Measurements from ENCODE around the gene EML4. TPM values are rescaled to one million over a fixed set of nuclear protein-coding genes. Genes with fewer than 3 reads are reported as not detected.

The EML4 gene
- polyA plus RNA-seq, 1 of the 3 experiments (the other 2 are of a cell fraction), result 35.0 TPM

GRCh38 chr2:42129947-42130346 is 39.2 kb upstream of the EML4 start:
- Histone ChIP-seq H3K79me2 (ENCODE audit: insufficient read depth) (no peaks in the 10 kb centered on the region), H3K9me2 (no peaks in the 10 kb centered on the region), H3K4me2 (no peak overlapping the region), H3K9ac (no peak overlapping the region), H3K4me1 (ENCODE audit: control insufficient read depth in 1 of 2, insufficient read depth in 2 of 2, low read depth in 1 of 2, low read length in 1 of 2) (peaks cover 51 to 52% of the 10 kb centered on the region in 2 experiments; a peak in 3 of 4 replicates), H3K27ac (ENCODE audit: low read depth in 2 of 2, low read length in 1 of 2) (no peak overlapping the region), H4K20me1 (ENCODE audit: insufficient read depth) (no peaks in the 10 kb centered on the region), H3F3A (replicated peaks; ENCODE audit: insufficient read depth) (peaks cover 24% of the 10 kb centered on the region), H3K9me3 (no peaks in the 10 kb centered on the region), H3K27me3 (ENCODE audit: insufficient read depth) (no peaks in the 10 kb centered on the region), H2AFZ (ENCODE audit: low read depth) (no peak overlapping the region), H3K4me3 (ENCODE audit: low read depth in 2 of 2, low read length in 1 of 2) (no peak overlapping the region), H3K36me3 (replicated peaks in 1 of 2; ENCODE audit: control insufficient read depth in 1 of 2, insufficient read depth in 2 of 2, low read length in 1 of 2) (no peaks in the 10 kb centered on the region)
- over 99% methylated on average over 5 of the region's 5 CpGs for WGBS (ENCODE audit: low lambda C conversion rate)
- ChIA-PET CTCF (no interaction called here), POLR2A (interaction anchor here (0.6 kb wide), 1 partner anchor 162 kb away, joined by 3 read pairs; no protein-coding TSS in a partner anchor)
- TF ChIP-seq, protein P1, sequence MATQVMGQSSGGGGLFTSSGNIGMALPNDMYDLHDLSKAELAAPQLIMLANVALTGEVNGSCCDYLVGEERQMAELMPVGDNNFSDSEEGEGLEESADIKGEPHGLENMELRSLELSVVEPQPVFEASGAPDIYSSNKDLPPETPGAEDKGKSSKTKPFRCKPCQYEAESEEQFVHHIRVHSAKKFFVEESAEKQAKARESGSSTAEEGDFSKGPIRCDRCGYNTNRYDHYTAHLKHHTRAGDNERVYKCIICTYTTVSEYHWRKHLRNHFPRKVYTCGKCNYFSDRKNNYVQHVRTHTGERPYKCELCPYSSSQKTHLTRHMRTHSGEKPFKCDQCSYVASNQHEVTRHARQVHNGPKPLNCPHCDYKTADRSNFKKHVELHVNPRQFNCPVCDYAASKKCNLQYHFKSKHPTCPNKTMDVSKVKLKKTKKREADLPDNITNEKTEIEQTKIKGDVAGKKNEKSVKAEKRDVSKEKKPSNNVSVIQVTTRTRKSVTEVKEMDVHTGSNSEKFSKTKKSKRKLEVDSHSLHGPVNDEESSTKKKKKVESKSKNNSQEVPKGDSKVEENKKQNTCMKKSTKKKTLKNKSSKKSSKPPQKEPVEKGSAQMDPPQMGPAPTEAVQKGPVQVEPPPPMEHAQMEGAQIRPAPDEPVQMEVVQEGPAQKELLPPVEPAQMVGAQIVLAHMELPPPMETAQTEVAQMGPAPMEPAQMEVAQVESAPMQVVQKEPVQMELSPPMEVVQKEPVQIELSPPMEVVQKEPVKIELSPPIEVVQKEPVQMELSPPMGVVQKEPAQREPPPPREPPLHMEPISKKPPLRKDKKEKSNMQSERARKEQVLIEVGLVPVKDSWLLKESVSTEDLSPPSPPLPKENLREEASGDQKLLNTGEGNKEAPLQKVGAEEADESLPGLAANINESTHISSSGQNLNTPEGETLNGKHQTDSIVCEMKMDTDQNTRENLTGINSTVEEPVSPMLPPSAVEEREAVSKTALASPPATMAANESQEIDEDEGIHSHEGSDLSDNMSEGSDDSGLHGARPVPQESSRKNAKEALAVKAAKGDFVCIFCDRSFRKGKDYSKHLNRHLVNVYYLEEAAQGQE (IDR thresholded peaks at IDR 0.05; ENCODE audit: low read depth, low read length), result no peak
- TF ChIP-seq USF2 (IDR thresholded peaks at IDR 0.05; ENCODE audit: borderline replicate concordance, low read depth, low read length), result no peak
- TF ChIP-seq YY1 (IDR thresholded peaks at IDR 0.05; ENCODE audit: low read depth), result no peak
- TF ChIP-seq CHD2 (IDR thresholded peaks at IDR 0.05; ENCODE audit: low read length, partially characterized antibody), result no peak
- no peak for TF ChIP-seq MXI1 (IDR thresholded peaks at IDR 0.05; ENCODE audit: low read depth, low read length)
- TF ChIP-seq, protein P2, sequence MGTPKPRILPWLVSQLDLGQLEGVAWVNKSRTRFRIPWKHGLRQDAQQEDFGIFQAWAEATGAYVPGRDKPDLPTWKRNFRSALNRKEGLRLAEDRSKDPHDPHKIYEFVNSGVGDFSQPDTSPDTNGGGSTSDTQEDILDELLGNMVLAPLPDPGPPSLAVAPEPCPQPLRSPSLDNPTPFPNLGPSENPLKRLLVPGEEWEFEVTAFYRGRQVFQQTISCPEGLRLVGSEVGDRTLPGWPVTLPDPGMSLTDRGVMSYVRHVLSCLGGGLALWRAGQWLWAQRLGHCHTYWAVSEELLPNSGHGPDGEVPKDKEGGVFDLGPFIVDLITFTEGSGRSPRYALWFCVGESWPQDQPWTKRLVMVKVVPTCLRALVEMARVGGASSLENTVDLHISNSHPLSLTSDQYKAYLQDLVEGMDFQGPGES (IDR thresholded peaks at IDR 0.05; ENCODE audit: low read depth, low read length), result no peak
- no peak for TF ChIP-seq ELF1 (IDR thresholded peaks at IDR 0.05)
- TF ChIP-seq FOXJ3 (CRISPR knock-in tag; IDR thresholded peaks at IDR 0.05), result no peak
- TF ChIP-seq SMC3 (IDR thresholded peaks at IDR 0.05; ENCODE audit: low read depth, low read length), result no peak
- TF ChIP-seq RXRA (IDR thresholded peaks at IDR 0.05; ENCODE audit: borderline replicate concordance, low read depth), result no peak
- TF ChIP-seq NRF1 (IDR thresholded peaks at IDR 0.05; ENCODE audit: low read depth, low read length), result no peak
- TF ChIP-seq POLR2AphosphoS5 (IDR thresholded peaks at IDR 0.05; ENCODE audit: low read depth, low read length), result no peak
- TF ChIP-seq, protein P3, sequence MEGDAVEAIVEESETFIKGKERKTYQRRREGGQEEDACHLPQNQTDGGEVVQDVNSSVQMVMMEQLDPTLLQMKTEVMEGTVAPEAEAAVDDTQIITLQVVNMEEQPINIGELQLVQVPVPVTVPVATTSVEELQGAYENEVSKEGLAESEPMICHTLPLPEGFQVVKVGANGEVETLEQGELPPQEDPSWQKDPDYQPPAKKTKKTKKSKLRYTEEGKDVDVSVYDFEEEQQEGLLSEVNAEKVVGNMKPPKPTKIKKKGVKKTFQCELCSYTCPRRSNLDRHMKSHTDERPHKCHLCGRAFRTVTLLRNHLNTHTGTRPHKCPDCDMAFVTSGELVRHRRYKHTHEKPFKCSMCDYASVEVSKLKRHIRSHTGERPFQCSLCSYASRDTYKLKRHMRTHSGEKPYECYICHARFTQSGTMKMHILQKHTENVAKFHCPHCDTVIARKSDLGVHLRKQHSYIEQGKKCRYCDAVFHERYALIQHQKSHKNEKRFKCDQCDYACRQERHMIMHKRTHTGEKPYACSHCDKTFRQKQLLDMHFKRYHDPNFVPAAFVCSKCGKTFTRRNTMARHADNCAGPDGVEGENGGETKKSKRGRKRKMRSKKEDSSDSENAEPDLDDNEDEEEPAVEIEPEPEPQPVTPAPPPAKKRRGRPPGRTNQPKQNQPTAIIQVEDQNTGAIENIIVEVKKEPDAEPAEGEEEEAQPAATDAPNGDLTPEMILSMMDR (IDR thresholded peaks at IDR 0.05), result no peak
- TF ChIP-seq PBX3 (IDR thresholded peaks at IDR 0.05), result no peak
- TF ChIP-seq RFX5 (IDR thresholded peaks at IDR 0.05; ENCODE audit: low read length), result no peak
- TF ChIP-seq ZBTB33 (IDR thresholded peaks at IDR 0.05; ENCODE audit: borderline replicate concordance, low read depth), result no peak
- no peak for TF ChIP-seq GABPA (IDR thresholded peaks at IDR 0.05; ENCODE audit: low read depth)
- TF ChIP-seq SIN3A (IDR thresholded peaks at IDR 0.05; ENCODE audit: borderline replicate concordance, low read depth, low read length), result no peak
- TF ChIP-seq EZH2phosphoT487 (IDR thresholded peaks at IDR 0.05; ENCODE audit: borderline replicate concordance, low read depth), result no peak
- DNase-seq, result no peak

Measured in SK-N-SH (cell line).